Upper lobe of right lung (tissue), 1 donor: ENCODE data around the gene S1PR2. TPM values are rescaled to one million over a fixed set of nuclear protein-coding genes. Genes with fewer than 3 reads are reported as not detected.
A peak's percentile ranks its signal among the peaks of the same experiment; 100 is the strongest.

ENCODE experiments used
- ATAC-seq: fragments of 200-7000 bp; cut with Tn5 transposase; one replicate; pipeline ENCODE4 v1.9.1; 2020; ENCODE audit warnings: mild to moderate bottlenecking, moderate library complexity
- DNase-seq: peaks from one replicate; pipeline ENCODE4 v3.0.0-alpha.2; 2020
- H3K27ac ChIP-seq: fragments of 200-600 bp; one replicate; pipeline ENCODE4 v1.8.0; 2022
- H3K27me3 ChIP-seq: fragments of 200-600 bp; one replicate; pipeline ENCODE4 v1.8.0; 2022; ENCODE audit warnings: mild to moderate bottlenecking
- H3K36me3 ChIP-seq: fragments of 200-600 bp; one replicate; pipeline ENCODE4 v1.8.0; 2022
- H3K4me1 ChIP-seq: fragments of 200-600 bp; one replicate; pipeline ENCODE4 v1.8.0; 2022
- H3K4me3 ChIP-seq: fragments of 200-600 bp; one replicate; pipeline ENCODE4 v1.8.0; 2022; ENCODE audit warnings: mild to moderate bottlenecking
- H3K9me3 ChIP-seq: fragments of 200-600 bp; one replicate; pipeline ENCODE4 v1.8.0; 2022
- intact Hi-C: fragments of 100-400 bp; cut with DNase I; formaldehyde crosslinking; loops from one replicate; pipeline ENCODE4 v1.11.0; 2022
- total RNA-seq: library from RNA; stranded (reverse); fragmentation: NEBNext Ultra II Directional; extraction: Animal tissue kit (Norgen Biotek cat#: 25700); gene quantifications from one replicate; pipeline ENCODE4 v1.2.1, GENCODE V29; 2021
- TF ChIP-seq, protein P1 (sequence below): fragments of 200-600 bp; IDR thresholded peaks from one replicate; pipeline ENCODE4 v1.8.0; 2022; ENCODE audit warnings: antibody characterized with exemption
- donor health status: DM: no; HTN: yes; CAD: no; lungs with severe emphysema.

Gene S1PR2
- total RNA-seq, 1 donor from 2014 or later: 21.7 TPM

DNA sequence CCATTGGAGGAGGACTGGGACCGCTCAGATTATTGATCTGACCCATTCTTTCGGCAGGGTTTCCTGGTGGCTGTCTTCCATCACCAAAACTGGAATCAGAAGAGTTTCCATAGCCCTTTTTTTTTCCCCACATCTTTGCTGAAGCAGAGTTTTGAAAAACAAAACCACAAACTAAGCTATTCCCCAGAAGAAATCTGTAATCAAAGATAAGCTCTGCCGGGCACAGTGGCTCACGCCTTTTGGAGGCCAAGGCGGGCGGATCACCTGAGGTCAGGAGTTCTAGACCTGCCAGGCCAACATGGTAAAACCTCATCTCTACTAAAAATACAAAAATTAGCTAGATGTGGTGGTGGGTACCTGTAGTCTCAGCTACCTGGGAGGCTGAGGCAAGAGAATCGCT, 35.6 kb upstream of the S1PR2 start:
- Histone ChIP-seq H3K27me3 (no peaks in the 10 kb centered on the region), H3K27ac (peak overlapping the region; percentile 11), H3K36me3 (no peaks in the 10 kb centered on the region), H3K4me3 (no peak overlapping the region), H3K9me3 (no peaks in the 10 kb centered on the region), H3K4me1 (no peaks in the 10 kb centered on the region)
- TF ChIP-seq, protein P1, sequence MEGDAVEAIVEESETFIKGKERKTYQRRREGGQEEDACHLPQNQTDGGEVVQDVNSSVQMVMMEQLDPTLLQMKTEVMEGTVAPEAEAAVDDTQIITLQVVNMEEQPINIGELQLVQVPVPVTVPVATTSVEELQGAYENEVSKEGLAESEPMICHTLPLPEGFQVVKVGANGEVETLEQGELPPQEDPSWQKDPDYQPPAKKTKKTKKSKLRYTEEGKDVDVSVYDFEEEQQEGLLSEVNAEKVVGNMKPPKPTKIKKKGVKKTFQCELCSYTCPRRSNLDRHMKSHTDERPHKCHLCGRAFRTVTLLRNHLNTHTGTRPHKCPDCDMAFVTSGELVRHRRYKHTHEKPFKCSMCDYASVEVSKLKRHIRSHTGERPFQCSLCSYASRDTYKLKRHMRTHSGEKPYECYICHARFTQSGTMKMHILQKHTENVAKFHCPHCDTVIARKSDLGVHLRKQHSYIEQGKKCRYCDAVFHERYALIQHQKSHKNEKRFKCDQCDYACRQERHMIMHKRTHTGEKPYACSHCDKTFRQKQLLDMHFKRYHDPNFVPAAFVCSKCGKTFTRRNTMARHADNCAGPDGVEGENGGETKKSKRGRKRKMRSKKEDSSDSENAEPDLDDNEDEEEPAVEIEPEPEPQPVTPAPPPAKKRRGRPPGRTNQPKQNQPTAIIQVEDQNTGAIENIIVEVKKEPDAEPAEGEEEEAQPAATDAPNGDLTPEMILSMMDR: no peak
- ATAC-seq (no peak), DNase-seq (no peak)
- intact Hi-C loops: no loop called here

DNA sequence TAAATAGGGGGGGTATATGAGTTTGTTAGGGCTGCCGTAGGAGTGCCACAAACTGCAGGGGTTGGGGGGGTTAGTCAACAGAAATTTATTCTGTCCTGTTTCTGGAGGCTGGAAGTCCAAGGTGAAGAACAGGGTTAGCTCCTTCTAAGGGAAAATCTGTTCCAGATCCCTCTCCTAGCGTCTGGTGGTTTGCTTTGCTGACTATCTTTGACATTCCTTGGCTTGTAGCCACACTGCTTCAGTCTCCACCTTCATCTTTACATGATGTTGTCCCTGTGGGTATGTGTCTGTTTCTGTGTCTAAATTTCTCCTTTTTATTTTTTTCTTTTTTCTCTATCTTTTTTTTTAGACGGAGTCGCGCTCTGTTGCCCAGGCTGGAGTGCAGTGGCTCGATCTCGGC, 31.6 kb upstream of the S1PR2 start:
- H3K27ac ChIP-seq: no peak overlapping the region
- no peaks in the 10 kb centered on the region for H3K27me3 ChIP-seq
- TF ChIP-seq, protein P1: no peak
- peaks cover 9% of the 10 kb centered on the region for H3K4me1 ChIP-seq
- no peak overlapping the region for H3K4me3 ChIP-seq
- peaks cover 10% of the 10 kb centered on the region for H3K36me3 ChIP-seq
- H3K9me3 ChIP-seq: no peaks in the 10 kb centered on the region
- intact Hi-C loops: no loop called here
- DNase-seq: no peak
- ATAC-seq: no peak

DNA sequence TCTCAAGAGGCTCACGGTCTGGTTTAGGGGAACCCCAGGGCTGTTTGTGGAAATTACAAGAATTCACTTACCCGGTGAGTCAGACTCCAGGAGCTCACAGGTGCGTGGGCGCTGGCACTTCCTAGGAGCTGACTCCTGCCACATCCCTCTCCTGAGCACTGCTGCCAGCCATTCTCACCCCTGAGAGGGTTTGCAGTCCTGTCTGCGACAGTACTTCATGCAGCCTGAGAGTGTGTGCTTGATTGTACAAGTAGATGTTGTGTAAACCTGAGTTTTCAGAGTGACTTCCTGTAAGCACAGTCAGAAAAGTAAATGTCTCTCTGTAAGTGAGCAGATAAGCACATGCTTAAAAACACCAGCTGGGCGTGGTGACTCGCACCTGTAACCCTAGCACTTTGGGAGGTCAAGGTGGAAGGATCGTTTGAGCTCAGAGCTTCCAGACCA, 29.0 kb upstream of the S1PR2 start:
- ATAC-seq (peak; percentile 89), DNase-seq (peak; percentile 93)
- TF ChIP-seq, protein P1: no peak
- Histone ChIP-seq H3K4me3 (no peak overlapping the region), H3K9me3 (no peaks in the 10 kb centered on the region), H3K27ac (peak overlapping the region; percentile 78), H3K27me3 (no peaks in the 10 kb centered on the region), H3K36me3 (peaks cover 34% of the 10 kb centered on the region), H3K4me1 (peaks cover 9% of the 10 kb centered on the region)
- intact Hi-C loops: no loop called here

DNA sequence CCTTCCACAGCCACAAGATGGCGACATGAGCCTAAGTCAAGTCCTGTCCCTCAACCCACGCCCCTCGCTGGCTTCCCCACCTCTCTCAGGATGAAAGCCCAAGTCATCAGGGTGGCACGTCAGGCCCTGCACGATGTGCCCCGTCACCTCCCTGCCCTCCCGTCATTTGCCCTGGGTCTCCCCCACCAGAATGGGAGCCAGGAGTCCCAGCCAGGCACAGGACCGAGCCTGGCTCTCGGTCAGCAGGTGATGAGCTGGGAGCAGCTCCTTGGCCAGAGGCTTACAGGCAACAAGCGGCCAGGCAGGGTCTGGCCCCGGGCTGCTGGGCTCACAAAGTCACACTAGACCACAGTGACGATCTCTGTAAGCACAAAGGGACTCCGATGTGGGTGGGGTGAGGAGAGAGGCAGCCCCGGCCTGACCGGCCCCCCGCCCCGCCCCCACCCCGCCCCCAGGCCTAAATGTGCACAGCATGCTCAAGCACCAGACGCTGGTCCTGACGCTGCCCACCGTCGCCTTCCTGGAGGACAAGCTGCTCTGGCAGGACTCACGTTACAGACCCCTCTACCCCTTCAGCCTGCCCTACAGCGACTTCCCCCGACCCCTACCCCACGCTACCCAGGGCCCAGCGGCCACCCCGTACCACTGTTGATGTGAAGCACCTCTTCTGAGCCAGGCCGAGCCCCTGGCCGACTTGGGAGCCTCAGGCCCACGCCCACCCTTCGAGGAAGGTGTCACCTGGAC, 28.2 kb upstream of the S1PR2 start:
- peaks cover 9% of the 10 kb centered on the region for H3K4me1 ChIP-seq
- no peak overlapping the region for H3K4me3 ChIP-seq
- H3K9me3 ChIP-seq: no peaks in the 10 kb centered on the region
- DNase-seq: peak; percentile 92
- peak; percentile 86 for ATAC-seq
- peak overlapping the region; percentile 78 for H3K27ac ChIP-seq
- TF ChIP-seq, protein P1: peak; percentile 77
- intact Hi-C loops: loop anchor here (5.0 kb wide), 1 partner anchor 143 kb away; the partner anchor contains the start of gene CDC37
- peaks cover 42% of the 10 kb centered on the region for H3K36me3 ChIP-seq
- no peaks in the 10 kb centered on the region for H3K27me3 ChIP-seq

DNA sequence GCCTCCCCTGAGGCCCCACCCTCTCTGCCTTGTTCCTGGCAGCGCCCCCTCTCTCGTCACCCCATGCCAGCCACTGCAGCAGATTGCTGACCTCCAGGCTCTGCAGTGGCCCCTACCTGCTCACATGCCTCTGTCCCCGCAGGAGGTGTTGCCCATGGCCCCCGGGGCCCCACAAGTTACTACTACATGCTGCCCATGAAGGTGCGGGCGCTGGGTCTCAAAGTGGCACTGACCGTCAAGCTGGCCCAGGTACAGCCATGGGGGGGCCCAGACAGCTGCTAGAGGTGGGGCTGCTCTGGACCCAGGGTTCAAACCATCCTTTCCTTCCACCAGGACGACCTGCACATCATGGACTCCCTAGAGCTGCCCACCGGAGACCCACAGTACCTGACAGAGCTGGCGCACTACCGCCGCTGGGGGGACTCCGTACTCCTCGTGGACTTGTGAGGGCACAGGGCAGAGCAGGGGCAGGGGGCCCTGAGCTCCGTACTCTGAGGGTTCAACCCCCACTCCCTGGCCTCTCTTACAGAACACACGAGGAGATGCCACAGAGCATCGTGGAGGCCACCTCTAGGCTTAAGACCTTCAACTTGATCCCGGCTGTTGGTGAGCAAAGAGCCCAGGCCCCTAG, 27.1 kb upstream of the S1PR2 start:
- Histone ChIP-seq H3K27ac (no peak overlapping the region), H3K4me1 (peaks cover 9% of the 10 kb centered on the region), H3K36me3 (peaks cover 49% of the 10 kb centered on the region), H3K27me3 (no peaks in the 10 kb centered on the region), H3K9me3 (no peaks in the 10 kb centered on the region), H3K4me3 (no peak overlapping the region)
- intact Hi-C loops: loop anchor here (5.0 kb wide), 1 partner anchor 144 kb away; the partner anchor contains the start of gene CDC37
- DNase-seq: no peak
- ATAC-seq: no peak
- TF ChIP-seq, protein P1: no peak
